H1 (cell line): Measurements from ENCODE around the gene TRAPPC11.

Experiments
- GABPA ChIP-seq: IDR thresholded peaks from 2 replicates; pipeline ENCODE4 v1.6.1; 2011; ENCODE audit warnings: mild to moderate bottlenecking, low read length, moderate library complexity, borderline replicate concordance; ENCODE audit not compliant: insufficient read depth
- KDM4A ChIP-seq: IDR thresholded peaks from one replicate; pipeline ENCODE4 v1.7.1; 2012; ENCODE audit warnings: low read depth, mild to moderate bottlenecking, moderate library complexity, low read length, inconsistent platforms; ENCODE audit not compliant: severe bottlenecking
- MAFK ChIP-seq: IDR thresholded peaks from 2 replicates; pipeline ENCODE4 v1.6.1; 2012; ENCODE audit warnings: low read depth, mild to moderate bottlenecking, improper control_type of control experiment, low read length
- POLR2AphosphoS5 ChIP-seq: IDR thresholded peaks from 2 replicates; pipeline ENCODE4 v1.6.1; 2011; ENCODE audit warnings: low read depth, low read length
- RAD21 ChIP-seq, 2 experiments: IDR thresholded peaks in 1 of 2; conservative IDR thresholded peaks in 1 of 2; 2 replicates each; pipeline ENCODE4 v1.6.1; 2011; ENCODE audit warnings: low read depth in 2 of 2, low read length in 2 of 2, improper control_type of control experiment in 1 of 2, inconsistent platforms in 1 of 2, mild to moderate bottlenecking in 1 of 2, moderate library complexity in 1 of 2
- SAP30 ChIP-seq: fragments of 300-600 bp; sonication (generic); IDR thresholded peaks from 2 replicates; pipeline ENCODE4 v1.7.1; 2012; ENCODE audit warnings: low read length, moderate library complexity, mild to moderate bottlenecking, inconsistent platforms; ENCODE audit not compliant: insufficient read depth, insufficient replicate concordance
- SP4 ChIP-seq: IDR thresholded peaks from 2 replicates; pipeline ENCODE4 v1.6.1; 2012; ENCODE audit warnings: low read length, inconsistent platforms
- TAF1 ChIP-seq: IDR thresholded peaks from 2 replicates; pipeline ENCODE4 v1.6.1; 2011; ENCODE audit warnings: mild to moderate bottlenecking, low read depth, low read length
- TEAD4 ChIP-seq: IDR thresholded peaks from 2 replicates; pipeline ENCODE4 v1.6.1; 2012; ENCODE audit warnings: low read depth, low read length, inconsistent platforms, mixed read lengths
- YY1 ChIP-seq: IDR thresholded peaks from 2 replicates; pipeline ENCODE4 v1.6.1; 2011; ENCODE audit warnings: low read depth, mild to moderate bottlenecking, low read length
- TF ChIP-seq, protein P1 (sequence below), 3 experiments: IDR thresholded peaks; 1 replicate in 2 of 3; 2 replicates in 1 of 3; pipeline versions ENCODE4 v1.5.1 to v1.6.1; 2011; ENCODE audit warnings: low read length in 3 of 3, mild to moderate bottlenecking in 3 of 3, inconsistent platforms in 2 of 3, low read depth in 1 of 3, moderate library complexity in 1 of 3; ENCODE audit not compliant: insufficient read depth in 1 of 3; ENCODE audit errors: control extremely low read depth in 1 of 3
- TF ChIP-seq, protein P2 (sequence below): IDR thresholded peaks from 2 replicates; pipeline ENCODE4 v1.6.1; 2011; ENCODE audit warnings: low read length, improper control_type of control experiment
- TF ChIP-seq, protein P3 (sequence below): IDR thresholded peaks from 2 replicates; pipeline ENCODE4 v1.6.1; 2011; ENCODE audit warnings: low read depth, mild to moderate bottlenecking, low read length; ENCODE audit not compliant: insufficient read depth

DNA sequence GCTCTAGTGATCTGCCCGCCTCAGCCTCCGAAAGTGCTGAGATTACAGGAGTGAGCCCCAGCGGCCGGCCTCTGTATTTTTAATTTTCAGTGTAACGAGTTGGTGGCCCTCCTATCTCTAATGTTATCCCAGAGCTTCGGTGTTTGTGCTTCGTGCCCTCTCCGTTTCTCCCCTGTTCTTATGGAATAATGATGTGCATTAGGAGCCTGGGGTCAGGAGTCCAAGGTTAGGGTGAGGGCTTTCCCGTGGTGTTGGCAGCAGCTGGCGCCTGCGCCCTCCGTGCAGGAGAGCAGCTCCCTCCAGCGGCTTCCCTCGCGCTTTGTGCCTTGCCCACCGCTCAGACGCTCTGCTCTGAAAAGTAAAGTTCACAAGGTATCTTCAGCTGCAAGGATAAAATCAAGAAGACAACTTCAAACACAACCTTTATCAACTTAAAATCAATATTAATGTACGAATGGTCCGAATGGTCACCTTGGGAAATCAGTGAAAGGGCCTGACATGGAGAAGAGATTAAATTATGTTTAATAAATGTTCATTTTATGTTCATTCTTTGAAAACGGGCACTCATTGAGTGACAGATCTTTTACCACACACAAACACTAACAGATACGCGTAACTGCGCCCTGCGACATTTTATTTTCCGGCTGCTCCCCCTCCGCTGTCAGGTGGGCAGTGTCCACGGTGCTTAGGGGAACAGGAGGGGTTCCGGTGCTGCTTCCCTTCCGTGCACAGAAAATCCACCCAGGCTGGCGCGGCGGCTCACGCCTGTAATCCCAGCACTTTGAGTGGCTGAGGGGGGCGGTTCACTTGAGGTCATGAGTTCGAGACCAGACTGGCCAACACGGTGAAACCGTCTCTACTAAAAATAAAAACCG, 62.4 kb downstream of the TRAPPC11 start:
- TF ChIP-seq YY1 (no peak), POLR2AphosphoS5 (no peak), SAP30 (no peak), RAD21 (IDR thresholded peaks at IDR 0.05 in 1 of 2, conservative IDR thresholded peaks at IDR 0.05 in 1 of 2; ENCODE audit: low read depth in 2 of 2, low read length in 2 of 2) (peak; percentile 59 to 66), KDM4A (no peak), GABPA (no peak), SP4 (no peak), TEAD4 (no peak), TAF1 (no peak), MAFK (no peak)
- TF ChIP-seq, protein P1, sequence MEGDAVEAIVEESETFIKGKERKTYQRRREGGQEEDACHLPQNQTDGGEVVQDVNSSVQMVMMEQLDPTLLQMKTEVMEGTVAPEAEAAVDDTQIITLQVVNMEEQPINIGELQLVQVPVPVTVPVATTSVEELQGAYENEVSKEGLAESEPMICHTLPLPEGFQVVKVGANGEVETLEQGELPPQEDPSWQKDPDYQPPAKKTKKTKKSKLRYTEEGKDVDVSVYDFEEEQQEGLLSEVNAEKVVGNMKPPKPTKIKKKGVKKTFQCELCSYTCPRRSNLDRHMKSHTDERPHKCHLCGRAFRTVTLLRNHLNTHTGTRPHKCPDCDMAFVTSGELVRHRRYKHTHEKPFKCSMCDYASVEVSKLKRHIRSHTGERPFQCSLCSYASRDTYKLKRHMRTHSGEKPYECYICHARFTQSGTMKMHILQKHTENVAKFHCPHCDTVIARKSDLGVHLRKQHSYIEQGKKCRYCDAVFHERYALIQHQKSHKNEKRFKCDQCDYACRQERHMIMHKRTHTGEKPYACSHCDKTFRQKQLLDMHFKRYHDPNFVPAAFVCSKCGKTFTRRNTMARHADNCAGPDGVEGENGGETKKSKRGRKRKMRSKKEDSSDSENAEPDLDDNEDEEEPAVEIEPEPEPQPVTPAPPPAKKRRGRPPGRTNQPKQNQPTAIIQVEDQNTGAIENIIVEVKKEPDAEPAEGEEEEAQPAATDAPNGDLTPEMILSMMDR (IDR thresholded peaks at IDR 0.05; ENCODE audit: control extremely low read depth in 1 of 3, insufficient read depth in 1 of 3, low read depth in 1 of 3, low read length in 3 of 3): peak; percentile 31 to 60 (median 48); a peak in 3 of 4 replicates
- TF ChIP-seq, protein P2, sequence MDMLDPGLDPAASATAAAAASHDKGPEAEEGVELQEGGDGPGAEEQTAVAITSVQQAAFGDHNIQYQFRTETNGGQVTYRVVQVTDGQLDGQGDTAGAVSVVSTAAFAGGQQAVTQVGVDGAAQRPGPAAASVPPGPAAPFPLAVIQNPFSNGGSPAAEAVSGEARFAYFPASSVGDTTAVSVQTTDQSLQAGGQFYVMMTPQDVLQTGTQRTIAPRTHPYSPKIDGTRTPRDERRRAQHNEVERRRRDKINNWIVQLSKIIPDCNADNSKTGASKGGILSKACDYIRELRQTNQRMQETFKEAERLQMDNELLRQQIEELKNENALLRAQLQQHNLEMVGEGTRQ: no peak
- TF ChIP-seq, protein P3, sequence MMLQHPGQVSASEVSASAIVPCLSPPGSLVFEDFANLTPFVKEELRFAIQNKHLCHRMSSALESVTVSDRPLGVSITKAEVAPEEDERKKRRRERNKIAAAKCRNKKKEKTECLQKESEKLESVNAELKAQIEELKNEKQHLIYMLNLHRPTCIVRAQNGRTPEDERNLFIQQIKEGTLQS: no peak
